Stimulated activated CD8-positive, alpha-beta memory T cell treated with anti-CD3 and anti-CD28 coated beads, Interleukin-15, amount 100 ng/mL, for 1 hour (primary cell): ENCODE results near the gene ANXA10.
"Not testable (repeated sequence)": the region's sequence is repeated elsewhere in the genome, so short reads cannot be mapped to it uniquely, and the experiment has no call there.

Experiments used
- DNase-seq: peaks from one replicate; pipeline ENCODE4 v3.0.0-alpha.2; 2020; ENCODE audit warnings: low read depth

The ANXA10 gene

DNA sequence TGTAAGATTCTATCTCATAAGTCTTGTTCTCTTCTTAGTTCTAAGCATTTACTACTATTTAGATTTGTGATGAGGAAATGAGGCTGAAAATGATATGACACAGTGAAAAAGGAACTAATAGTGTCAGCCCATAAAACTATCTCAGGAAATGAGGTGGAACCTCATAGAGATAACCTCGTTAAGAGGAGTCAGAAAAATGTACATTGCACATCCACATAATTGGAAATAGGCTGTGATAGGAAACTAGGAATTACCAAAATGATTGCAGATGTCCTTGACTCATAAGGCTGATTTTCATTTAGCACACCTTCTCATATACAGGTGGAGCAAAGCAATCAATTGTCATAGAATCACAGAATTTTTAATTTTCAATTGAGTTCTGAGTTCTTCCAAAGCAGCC, 26.8 kb downstream of the ANXA10 start:
- no peak for DNase-seq

DNA sequence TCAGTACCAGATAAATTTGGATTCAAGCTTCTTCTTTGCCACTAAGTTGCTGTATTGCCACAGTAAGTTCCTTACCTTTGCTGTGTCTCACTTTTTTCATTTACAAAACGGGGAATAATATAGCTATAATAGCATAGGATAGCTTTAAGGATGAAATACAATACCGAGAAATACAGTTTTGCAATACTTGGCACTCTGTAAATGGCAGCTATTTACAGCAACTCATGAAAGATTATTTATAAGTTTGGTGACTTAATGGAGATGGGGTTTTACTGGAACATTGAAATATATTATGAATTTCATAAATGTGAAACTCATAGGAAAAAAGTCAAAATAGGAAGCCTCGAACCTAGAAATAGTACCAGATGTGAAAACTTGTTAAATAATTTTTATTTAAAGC, 27.6 kb downstream of the ANXA10 start:
- no peak for DNase-seq

DNA sequence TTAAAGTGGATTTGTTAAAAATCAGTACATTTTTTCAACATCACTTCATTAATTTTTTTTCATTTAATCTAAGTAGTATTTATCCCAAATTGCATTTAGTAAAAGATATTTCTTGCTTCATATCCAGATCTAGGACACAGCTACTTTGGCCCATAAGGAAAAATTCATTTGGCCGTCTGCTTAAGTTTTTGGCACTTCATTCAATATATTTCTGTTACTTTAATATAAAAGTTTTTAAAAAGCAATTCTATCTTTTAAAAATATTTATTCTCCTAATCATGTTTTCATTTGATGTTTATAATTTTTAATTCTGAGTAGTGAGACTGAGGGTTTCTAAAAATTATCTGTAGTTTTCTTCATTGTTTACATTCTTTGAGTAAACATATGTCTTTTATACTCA, 28.5 kb downstream of the ANXA10 start:
- DNase-seq, result no peak

DNA sequence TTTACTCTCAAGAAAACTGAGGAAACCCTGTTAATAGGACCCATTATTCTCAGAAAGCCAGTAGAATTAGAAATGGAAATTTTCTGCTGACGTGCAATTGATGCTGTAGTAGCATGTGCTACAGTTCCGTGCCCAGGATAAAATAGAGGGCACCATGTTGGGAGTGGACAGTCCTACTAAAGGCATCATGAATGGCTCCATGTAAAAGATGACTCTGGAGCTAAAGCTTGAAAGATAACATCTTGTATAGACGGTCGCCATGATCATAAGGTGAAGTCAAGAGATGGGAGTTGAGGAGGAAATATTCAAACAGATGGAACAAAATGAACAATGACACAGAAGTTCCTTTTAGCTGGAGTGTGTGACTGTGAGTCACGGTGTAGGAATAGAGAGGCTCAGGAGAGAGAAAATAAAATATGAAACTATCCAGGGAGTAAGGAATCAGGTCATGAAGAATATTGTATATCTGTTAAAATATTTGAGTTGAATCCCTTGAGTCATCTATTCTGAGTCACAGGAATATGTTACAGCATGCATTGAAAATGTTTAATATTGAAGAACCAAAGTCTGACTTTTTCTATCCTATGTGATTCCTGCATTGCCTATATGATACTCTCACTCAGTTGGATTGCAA, 31.8 kb downstream of the ANXA10 start:
- no peak for DNase-seq

GRCh38 chr4:168126952-168127351, 34.6 kb downstream of the ANXA10 start:
- no peak for DNase-seq

GRCh38 chr4:168128601-168129000, 36.3 kb downstream of the ANXA10 start:
- no peak for DNase-seq

- no peak for DNase-seq
These were observed 36.9 kb downstream of the ANXA10 start for GRCh38 chr4:168129046-168129772.

DNA sequence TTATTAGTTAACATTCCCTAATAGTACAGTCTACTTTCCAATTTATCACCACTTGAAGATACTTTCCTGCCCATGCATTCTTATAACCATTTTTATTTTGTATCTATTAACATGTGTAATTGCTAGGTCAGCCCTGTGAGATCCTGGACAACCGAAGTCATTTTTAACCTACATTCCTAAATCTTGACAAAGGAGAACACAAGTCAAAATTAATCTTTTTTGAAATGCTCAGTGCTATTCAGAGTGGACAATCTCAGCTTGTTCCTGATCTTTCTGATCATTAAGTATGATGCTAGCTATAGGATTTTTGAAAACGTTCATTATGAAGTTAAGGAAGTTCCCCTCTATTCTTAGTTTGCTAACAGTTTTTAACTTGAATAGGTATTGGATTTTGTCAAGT, 37.5 kb downstream of the ANXA10 start:
- no peak for DNase-seq

DNA sequence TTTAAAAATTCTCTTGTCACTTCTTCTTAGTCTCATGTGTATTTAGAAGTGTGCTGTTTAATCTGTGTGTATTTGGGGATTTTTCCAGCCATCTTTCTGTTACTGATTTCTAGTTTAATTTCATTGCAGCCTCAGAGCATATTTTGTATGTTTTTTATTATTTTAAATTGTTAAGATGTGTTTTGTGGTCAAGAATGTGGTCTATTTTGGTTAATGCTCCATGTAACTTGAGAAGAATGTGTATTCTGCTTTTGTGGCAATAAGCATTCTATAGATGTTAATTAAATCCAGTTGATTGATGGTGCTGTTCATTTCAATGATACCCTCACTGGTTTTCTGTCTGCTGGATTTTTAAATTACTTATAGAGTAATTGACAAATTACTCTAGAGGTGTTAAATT, 38.9 kb downstream of the ANXA10 start:
- no peak for DNase-seq

DNA sequence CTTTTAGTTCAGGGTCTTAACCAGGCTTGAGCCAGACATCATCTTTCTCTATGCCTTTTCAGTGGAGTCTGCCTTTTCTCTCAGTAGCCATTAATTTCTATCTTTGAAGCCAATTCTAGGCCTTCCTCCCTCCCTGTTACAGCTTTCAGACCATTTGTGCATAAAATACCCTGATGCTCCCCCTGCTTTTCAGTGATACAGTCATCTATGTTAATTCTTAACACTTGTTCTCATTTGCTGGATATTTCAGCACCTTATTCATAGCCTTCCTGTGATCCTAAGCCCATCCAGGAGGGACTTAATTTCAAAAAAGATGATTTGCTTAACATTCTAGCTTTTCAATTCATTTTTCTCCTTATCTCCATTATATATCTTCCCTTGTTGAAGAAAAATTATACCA, 42.3 kb downstream of the ANXA10 start:
- DNase-seq, result no peak

DNA sequence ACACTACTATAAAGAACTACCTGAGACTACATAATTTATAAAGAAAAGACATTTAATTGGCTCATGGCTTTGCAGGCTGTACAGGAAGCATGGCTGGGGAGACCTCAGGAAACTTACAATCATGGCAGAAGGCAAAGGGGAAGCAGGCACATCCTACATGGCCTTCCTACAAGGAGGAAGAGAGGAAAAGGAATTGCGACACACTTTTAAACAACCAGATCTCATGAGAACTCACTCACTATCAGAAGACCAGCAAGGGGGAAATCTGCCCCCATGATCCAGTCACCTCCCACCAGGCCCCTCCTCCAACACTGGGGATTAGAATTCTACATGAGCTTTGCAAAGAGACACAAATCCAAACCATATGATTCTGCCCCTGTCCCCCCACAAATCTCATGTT, 43.5 kb downstream of the ANXA10 start:
- DNase-seq, result not testable (repeated sequence)

DNA sequence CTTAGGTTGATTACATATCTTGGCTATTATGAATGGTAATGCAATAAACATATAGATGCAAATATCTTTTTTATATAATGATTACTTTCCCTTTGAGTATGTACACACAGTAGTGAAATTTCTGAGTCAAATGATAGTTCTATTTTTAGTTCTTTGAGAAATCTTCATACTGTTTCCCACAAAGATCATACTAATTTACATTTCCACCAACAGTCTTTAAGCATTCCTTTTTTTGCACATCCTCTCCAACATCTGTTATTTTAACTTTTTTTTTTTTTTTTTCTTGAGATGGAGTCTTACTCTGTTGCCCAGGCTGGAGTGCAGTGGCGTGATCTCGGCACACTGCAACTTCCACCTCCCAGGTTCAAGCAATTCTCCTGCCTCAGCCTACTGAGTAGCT, 45.4 kb downstream of the ANXA10 start:
- not testable (repeated sequence) for DNase-seq

GRCh38 chr4:168138143-168138542, 45.8 kb downstream of the ANXA10 start:
- DNase-seq, result no peak

DNA sequence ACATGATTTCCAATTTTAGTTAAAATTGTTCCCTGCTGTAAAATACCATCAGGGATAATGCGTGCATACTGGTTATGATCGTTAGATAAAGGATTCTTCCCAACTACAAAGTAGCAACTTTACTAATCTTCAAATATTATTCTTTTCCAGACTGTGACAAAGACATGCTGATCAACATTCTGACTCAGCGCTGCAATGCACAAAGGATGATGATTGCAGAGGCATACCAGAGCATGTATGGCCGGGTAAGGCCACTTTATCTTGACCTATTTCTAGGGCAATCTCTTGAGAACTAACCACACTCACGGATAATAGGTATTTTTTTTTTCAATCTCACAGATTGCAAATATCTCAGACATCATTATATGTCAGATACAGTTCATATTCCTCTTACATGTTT, 47.0 kb downstream of the ANXA10 start:
- DNase-seq, result no peak

DNA sequence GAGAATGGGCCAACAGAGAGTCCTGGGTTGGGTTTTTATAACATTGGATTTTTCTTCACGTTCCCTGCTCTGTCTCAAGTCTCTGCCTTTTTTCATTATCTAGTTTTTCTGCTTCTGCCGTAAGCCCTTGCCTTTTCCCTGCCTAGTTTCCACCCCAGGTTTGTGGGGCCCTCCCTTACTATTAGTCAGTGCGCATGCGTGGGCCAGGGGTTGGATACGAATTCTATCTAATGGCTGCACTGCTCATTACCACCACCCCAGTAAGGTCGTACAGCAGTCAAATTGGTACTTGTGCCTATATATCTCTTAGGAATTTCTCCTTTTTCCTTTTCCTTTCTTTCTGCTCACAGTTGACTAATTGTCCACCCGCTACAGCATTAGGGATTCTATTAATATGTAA, 49.4 kb downstream of the ANXA10 start:
- DNase-seq, result no peak

DNA sequence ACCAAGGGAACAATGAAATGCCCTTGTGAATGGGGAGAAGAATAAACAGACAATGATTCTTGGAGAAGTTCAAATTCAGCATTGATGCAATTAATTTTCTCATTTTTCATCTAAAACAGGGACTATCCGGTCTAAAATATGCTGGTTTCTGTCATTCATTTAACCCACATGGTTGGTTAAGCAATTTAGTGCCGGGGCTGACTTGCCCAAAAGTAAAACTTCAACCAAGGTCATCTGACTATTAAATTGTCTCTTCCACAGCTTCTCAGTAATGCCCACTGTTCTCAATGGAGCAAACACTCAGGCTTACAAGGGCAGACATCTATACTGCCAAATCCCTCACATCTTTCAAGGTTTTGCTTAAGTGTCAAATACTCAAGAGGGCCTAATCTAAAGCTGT, 51.3 kb downstream of the ANXA10 start:
- DNase-seq, result no peak

DNA sequence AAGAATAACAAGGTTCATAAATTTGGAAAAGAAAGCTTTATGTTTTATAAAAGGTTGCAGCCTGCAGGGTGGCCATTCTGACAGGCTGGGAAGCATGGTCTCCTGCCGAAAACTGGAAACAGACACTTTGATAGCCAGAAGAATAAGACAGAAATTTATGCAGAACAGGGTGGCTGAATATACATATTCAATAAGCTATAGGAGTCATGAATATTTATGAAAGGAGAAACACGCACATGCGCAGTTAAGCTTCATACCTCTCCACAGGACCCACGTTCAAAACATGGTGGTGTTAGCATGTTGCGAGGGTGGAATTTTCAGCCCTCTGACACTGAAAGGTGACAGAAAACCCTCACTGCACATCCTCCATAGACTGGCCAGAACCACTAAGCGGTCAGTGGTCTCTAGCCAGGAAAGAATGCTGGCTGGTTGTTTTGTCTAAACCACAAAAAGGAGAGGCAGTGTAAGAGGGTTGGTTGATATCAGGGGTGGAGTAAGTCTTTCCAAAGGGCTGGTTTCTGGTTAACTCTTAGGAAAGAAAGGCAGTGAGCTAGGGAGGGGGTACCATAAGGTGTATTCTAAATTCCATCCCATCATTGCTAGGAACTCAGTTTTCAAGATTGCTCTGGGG, 58.2 kb downstream of the ANXA10 start:
- no peak for DNase-seq

- DNase-seq, result no peak
These were observed 59.0 kb downstream of the ANXA10 start for GRCh38 chr4:168151327-168151726.

DNA sequence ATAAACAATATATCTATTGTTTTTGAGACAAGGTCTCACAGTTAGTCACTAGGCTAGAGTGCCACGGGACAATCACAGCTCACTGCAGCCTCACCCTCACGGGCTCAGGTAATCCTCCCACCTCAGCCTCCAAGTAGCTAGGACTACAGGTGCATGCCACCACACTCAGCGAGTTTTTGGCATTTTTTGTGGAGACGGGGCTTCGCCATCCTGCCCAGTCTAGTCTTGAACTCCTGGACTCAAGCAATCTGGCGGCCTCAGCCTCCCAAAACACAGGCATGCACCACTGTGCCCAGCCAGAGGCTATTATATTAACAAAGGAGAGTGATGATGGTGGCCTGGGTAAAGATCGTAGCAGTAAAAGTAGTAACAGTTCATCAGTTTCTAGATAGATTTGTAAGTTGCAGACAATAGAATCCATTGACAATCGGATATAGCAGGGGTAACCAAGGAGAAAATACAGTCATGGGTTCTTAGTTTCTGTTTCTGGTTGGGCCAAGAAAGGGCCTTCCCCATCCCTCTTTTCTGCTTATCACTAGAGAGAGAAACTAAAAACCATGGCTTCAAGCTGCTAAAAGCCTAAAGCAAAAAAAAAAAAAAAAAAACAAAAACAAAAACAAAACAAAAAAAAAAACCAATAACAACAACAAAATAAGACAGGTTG, 60.6 kb downstream of the ANXA10 start:
- DNase-seq, result no peak

DNA sequence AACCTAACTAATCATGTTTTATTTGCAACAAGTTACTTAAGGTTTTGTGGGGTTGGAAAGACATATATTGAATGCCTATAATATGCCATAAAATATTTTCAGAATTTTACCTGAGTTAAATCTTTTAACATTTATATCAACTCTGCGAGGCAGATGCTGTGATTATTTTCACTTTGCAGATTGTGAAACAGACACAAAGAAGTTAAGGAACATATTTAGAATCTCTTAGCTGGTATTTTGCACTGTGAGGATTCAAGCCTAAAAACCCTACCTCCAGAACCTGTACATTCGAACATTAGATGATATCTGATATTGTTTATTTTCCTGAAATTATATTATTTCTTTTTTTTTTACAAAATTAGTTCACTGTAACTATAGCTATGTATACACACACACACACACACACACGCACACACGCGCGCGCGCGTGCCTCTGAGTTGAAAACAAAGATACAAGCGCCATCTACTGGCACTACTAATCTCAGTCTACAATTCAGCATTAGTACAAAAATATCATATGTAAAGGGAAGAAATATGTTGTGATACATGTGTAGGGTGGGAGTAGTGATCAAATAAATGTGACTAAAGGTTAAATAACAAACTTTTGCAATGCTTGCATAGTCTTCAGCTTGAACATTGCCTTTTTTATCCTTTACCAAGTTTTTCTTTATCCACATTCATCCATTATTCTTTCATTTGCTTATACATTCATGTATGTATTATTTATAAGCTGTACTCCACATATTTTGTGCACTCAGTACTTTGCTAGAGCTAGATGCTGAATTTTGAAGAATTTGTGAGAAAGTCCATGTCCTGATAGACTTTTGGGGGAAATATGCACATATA, 61.5 kb downstream of the ANXA10 start:
- DNase-seq, result peak; percentile 20

DNA sequence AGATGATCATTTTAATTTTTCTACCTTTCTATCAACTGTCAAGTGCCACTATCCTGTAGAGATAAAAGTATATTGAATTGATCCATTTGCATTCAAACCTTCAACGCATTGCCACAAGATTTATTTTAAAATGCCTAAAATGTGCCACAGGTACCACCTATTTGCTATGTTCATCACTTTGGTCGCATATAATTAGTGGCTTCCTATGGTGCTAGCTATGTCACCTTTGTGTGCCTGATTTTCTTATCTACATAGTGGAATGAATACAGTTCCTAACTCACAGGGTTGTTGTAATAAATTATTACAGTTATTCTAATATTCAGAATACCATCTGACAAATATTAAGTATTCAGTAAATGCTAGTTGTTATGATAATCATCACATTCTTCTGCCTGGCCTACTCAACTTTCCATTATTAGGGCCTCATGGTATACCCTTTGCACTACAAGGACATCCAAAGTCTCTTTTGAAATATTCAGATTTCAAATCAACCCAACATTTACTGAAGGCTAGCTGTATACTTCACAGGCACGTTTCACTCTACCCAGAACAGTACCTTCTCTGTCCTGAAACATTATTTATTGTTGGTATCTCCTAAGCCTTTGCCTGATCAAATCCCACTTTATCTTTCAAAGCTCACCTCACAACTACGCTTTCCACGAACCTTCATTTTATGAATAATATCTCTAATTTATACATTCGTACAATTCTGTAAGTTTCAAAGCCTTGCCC, 62.4 kb downstream of the ANXA10 start:
- no peak for DNase-seq
